ENCODE measurements around the gene SDK1. TPM values are rescaled to one million over a fixed set of nuclear protein-coding genes. Genes with fewer than 3 reads are reported as not detected.

The SDK1 gene
- total RNA-seq, 1 donor from 2014 or later, result 37.6 TPM

DNA sequence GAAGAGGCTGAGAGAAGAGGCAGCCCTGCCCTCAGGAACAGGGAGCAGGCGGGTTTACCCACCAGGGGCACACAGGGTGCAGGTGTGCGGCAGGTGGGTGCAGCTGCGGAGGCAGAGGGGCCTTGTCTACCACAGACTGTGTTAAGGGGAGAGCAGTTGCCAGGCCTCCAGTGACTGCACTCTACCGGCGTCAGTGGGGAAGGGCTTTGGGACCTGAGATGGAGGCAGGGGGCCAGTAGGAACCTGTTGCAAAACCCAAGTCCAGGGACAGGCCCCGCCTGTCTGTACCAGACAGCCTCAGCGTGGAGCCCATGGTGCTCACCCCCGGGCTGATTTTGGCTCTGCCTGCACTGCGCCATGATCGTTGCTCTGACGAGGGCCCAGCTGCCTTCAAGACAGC, 873.4 kb downstream of the SDK1 start:
- H3K9me3 Mint-ChIP-seq (ENCODE audit: low read depth), result no peaks in the 10 kb centered on the region
- H3K27me3 Mint-ChIP-seq, result no peaks in the 10 kb centered on the region
- H3K27ac Mint-ChIP-seq, result no peak overlapping the region

DNA sequence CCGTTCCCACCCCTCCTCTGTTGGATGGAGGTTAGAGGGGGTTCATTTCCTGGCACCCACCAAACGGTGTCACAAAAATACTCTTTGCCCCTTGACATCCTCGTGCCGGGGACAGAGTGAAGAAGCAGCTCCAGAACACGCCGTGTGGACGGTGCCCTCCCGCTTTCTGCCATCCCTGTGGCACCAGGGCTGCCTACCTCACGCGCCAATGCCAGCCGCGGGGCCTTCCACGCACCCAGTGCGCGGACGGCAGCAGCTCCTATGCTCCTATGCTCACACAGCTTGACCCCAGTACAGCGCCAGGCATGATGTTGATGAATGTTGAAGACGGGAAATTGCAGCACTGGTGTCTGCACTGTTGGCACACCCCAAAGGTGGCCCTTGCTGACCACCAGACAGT, 873.8 kb downstream of the SDK1 start:
- no peak overlapping the region for H3K4me3 Mint-ChIP-seq (ENCODE audit: low read depth)
- DNase-seq (ENCODE audit: low spot score, unreplicated experiment), result no peak
- H3K4me1 Mint-ChIP-seq (ENCODE audit: low read depth), result peaks cover 3% of the 10 kb centered on the region
- TF ChIP-seq, protein P1, sequence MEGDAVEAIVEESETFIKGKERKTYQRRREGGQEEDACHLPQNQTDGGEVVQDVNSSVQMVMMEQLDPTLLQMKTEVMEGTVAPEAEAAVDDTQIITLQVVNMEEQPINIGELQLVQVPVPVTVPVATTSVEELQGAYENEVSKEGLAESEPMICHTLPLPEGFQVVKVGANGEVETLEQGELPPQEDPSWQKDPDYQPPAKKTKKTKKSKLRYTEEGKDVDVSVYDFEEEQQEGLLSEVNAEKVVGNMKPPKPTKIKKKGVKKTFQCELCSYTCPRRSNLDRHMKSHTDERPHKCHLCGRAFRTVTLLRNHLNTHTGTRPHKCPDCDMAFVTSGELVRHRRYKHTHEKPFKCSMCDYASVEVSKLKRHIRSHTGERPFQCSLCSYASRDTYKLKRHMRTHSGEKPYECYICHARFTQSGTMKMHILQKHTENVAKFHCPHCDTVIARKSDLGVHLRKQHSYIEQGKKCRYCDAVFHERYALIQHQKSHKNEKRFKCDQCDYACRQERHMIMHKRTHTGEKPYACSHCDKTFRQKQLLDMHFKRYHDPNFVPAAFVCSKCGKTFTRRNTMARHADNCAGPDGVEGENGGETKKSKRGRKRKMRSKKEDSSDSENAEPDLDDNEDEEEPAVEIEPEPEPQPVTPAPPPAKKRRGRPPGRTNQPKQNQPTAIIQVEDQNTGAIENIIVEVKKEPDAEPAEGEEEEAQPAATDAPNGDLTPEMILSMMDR (IDR thresholded peaks at IDR 0.05; ENCODE audit: unreplicated experiment), result no peak
- H3K27me3 Mint-ChIP-seq, result no peaks in the 10 kb centered on the region
- no peaks in the 10 kb centered on the region for H3K9me3 Mint-ChIP-seq (ENCODE audit: low read depth)
- no peak overlapping the region for H3K27ac Mint-ChIP-seq
- H3K36me3 Mint-ChIP-seq (ENCODE audit: insufficient read depth), result peaks cover 10% of the 10 kb centered on the region

More for the DNA sequence above, 873.4 kb downstream of the SDK1 start:
- DNase-seq (ENCODE audit: low spot score, unreplicated experiment), result no peak
- Mint-ChIP-seq H3K36me3 (ENCODE audit: insufficient read depth) (peaks cover 10% of the 10 kb centered on the region), H3K4me3 (ENCODE audit: low read depth) (no peak overlapping the region), H3K4me1 (ENCODE audit: low read depth) (peaks cover 3% of the 10 kb centered on the region)
- TF ChIP-seq, protein P1 (IDR thresholded peaks at IDR 0.05; ENCODE audit: unreplicated experiment), result no peak

DNA sequence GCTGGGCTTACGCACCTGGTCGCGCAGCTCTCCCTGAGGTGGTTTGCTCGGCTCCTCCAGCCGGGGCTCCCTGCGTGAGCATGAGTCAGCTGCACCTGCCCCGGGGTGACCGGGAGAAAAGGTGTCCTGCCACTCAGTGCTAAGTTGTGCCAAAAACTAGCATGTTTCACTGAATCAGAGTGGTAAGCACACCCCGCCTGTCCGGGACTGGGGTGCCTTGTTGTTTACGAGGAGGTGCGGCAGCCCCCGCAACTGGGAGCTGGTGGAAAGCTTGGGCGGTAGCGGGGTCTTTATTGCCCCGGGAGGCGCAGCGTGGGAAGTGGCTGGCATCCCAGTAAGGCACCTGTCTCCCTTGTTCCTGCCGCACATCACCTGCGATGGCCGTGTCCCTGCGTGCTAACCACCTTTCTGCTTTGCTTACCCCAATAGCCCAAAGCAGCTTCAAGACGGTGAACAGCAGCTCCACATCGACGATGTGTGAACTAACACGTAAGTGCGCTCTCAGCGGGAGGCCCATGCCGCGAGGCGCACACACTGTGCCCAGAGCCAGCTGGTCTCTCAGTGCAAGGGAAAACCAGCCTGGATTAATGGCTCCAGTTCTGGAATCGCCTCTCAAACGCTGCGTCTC, 874.4 kb downstream of the SDK1 start:
- Mint-ChIP-seq H3K36me3 (ENCODE audit: insufficient read depth) (peaks cover 11% of the 10 kb centered on the region), H3K4me3 (ENCODE audit: low read depth) (no peak overlapping the region), H3K27ac (no peak overlapping the region), H3K27me3 (no peaks in the 10 kb centered on the region), H3K9me3 (ENCODE audit: low read depth) (no peaks in the 10 kb centered on the region), H3K4me1 (ENCODE audit: low read depth) (peaks cover 3% of the 10 kb centered on the region)
- DNase-seq (ENCODE audit: low spot score, unreplicated experiment), result no peak
- TF ChIP-seq, protein P1 (IDR thresholded peaks at IDR 0.05; ENCODE audit: unreplicated experiment), result no peak

DNA sequence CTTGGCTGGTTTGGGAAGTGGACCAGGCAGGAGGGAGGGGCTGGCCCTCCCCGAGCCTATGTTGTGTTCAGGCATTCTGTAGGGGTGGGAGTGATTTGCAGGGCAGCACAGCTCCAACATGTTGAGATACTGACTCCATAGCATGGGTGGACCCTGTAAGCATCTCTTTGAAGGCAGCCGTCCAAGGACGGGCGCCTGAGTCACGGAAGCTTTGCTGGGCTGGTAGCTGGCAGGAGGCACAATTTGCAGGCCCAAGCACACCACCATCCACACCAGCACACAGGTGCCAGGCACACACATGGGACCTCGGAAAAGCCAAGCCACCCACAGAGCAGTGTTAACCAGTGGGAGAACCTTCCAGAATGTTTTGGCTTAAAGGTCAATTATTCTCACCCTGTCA, 875.9 kb downstream of the SDK1 start:
- peaks cover 3% of the 10 kb centered on the region for H3K4me1 Mint-ChIP-seq (ENCODE audit: low read depth)
- no peak overlapping the region for H3K4me3 Mint-ChIP-seq (ENCODE audit: low read depth)
- H3K27me3 Mint-ChIP-seq, result no peaks in the 10 kb centered on the region
- TF ChIP-seq, protein P1 (IDR thresholded peaks at IDR 0.05; ENCODE audit: unreplicated experiment), result no peak
- DNase-seq (ENCODE audit: low spot score, unreplicated experiment), result no peak
- no peak overlapping the region for H3K27ac Mint-ChIP-seq
- H3K36me3 Mint-ChIP-seq (ENCODE audit: insufficient read depth), result peaks cover 16% of the 10 kb centered on the region
- H3K9me3 Mint-ChIP-seq (ENCODE audit: low read depth), result no peaks in the 10 kb centered on the region

DNA sequence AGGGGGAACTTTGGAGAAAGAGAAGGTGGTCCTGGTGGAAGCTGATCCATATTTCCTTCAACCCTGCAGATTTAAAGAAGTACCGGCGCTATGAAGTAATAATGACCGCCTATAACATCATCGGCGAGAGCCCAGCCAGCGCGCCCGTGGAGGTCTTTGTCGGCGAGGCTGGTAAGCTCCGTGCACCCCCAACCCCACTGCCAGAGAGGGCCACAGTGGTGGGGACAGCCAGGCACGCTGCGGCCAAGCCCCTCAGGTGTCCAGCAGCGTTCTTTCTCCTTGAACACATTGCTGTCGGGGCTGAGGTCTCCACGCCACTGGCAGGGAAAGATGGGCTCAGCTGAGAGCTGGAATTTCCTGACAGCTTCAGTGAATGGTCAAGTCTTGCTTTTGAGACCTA, 877.4 kb downstream of the SDK1 start:
- Mint-ChIP-seq H3K9me3 (ENCODE audit: low read depth) (no peaks in the 10 kb centered on the region), H3K4me1 (ENCODE audit: low read depth) (peaks cover under 1% of the 10 kb centered on the region), H3K27me3 (no peaks in the 10 kb centered on the region), H3K27ac (no peak overlapping the region), H3K4me3 (ENCODE audit: low read depth) (no peak overlapping the region), H3K36me3 (ENCODE audit: insufficient read depth) (peaks cover 18% of the 10 kb centered on the region)
- no peak for DNase-seq (ENCODE audit: low spot score, unreplicated experiment)
- TF ChIP-seq, protein P1 (IDR thresholded peaks at IDR 0.05; ENCODE audit: unreplicated experiment), result no peak
